ENCODE data around the gene GPR78. TPM values are rescaled to one million over a fixed set of nuclear protein-coding genes. Genes with fewer than 3 reads are reported as not detected.

The GPR78 gene
- polyA plus RNA-seq, 3 donors: not detected

DNA sequence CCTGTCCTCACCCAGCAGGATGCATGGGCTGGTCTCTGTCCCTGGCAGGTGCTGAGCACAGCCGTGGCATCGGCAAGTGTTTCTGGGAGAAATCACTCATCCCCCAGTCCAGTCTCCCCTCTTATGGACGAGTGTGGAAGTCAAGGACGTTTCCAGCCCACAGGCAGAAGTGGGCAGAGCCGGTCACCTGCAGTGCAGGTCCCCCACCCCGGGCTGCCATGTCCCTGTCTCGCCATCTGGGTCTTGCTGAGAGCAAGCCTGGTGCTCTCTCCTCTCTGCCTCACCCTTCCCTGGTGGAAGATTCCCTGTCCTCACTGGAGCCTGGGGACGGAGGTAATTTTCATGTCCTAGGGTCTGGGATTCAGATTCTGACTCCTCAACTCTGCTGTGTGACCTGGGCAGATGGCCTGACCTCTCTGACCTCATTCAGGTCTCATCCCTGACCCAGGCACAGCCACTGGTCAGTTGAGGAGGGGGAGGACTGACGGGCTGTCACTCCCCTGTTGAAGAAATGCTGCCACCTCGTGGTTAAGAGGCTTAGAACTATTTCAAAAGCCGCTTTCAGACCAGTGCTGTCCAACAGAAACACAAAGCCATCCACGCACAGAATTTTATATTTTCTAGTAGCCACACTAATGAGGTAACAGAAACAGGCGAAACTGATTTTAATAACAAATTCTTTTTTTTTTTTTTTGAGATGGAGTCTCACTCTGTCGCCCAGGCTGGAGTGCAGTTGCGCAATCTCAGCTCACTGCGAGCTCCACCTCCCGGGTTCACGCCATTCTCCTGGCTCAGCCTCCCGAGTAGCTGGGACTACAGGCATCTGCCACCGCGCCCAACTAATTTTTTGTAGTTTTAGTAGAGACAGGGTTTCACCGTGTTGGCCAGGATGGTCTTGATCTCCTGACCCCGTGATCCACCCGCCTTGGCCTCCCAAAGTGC lies 14.2 kb downstream of the GPR78 start:
- Histone ChIP-seq H3K79me2 (ENCODE audit: insufficient read depth, low read length) (no peaks in the 10 kb centered on the region), H3K36me3 (replicated peaks in 1 of 2; ENCODE audit: control insufficient read depth in 1 of 2, insufficient read depth in 2 of 2, low read length in 2 of 2) (no peaks in the 10 kb centered on the region), H3K4me1 (ENCODE audit: control insufficient read depth in 1 of 2, insufficient read depth in 2 of 2, low read length in 2 of 2) (no peaks in the 10 kb centered on the region), H3K9me3 (replicated peaks in 1 of 2; ENCODE audit: control insufficient read depth in 1 of 2, insufficient read depth in 1 of 2, low read length in 2 of 2) (no peaks in the 10 kb centered on the region), H4K20me1 (ENCODE audit: insufficient read depth, low read length) (no peaks in the 10 kb centered on the region), H2AFZ (ENCODE audit: insufficient read depth, low read depth, low read length, poor library complexity, severe bottlenecking) (no peak overlapping the region), H3K9ac (ENCODE audit: insufficient read depth, low read length, poor library complexity, severe bottlenecking) (no peak overlapping the region), H3K27me3 (ENCODE audit: control insufficient read depth in 2 of 2, insufficient read depth in 2 of 2, low read length in 2 of 2) (peaks cover 2 to 29% of the 10 kb centered on the region in 2 donors), H3K4me2 (replicated peaks; ENCODE audit: extremely low read depth, low read length, poor library complexity, severe bottlenecking) (no peak overlapping the region), H3K4me3 (replicated peaks in 1 of 3; ENCODE audit: low read depth in 2 of 3, low read length in 3 of 3) (no peak overlapping the region), H3K27ac (ENCODE audit: low read depth in 1 of 2, low read length in 2 of 2) (no peak overlapping the region)
- DNase-seq: no peak
- 70% methylated on average over 11 of the region's 24 CpGs for WGBS (ENCODE audit: insufficient coverage)
- Mint-ChIP-seq H3K27me3 (ENCODE audit: low read depth in 3 of 3) (peaks cover 28 to 45% (median 36%) of the 10 kb centered on the region in 3 donors), H3K36me3 (no peaks in the 10 kb centered on the region), H3K4me1 (no peaks in the 10 kb centered on the region), H3K9me3 (peaks cover 0 to 5% (median 0%) of the 10 kb centered on the region in 7 donors), H3K27ac (no peak overlapping the region), H3K4me3 (peak overlapping the region in 1 of 2 donors; percentile 72)
- intact Hi-C loops (cut with micrococcal nuclease): no loop called here
- TF ChIP-seq, protein P1, sequence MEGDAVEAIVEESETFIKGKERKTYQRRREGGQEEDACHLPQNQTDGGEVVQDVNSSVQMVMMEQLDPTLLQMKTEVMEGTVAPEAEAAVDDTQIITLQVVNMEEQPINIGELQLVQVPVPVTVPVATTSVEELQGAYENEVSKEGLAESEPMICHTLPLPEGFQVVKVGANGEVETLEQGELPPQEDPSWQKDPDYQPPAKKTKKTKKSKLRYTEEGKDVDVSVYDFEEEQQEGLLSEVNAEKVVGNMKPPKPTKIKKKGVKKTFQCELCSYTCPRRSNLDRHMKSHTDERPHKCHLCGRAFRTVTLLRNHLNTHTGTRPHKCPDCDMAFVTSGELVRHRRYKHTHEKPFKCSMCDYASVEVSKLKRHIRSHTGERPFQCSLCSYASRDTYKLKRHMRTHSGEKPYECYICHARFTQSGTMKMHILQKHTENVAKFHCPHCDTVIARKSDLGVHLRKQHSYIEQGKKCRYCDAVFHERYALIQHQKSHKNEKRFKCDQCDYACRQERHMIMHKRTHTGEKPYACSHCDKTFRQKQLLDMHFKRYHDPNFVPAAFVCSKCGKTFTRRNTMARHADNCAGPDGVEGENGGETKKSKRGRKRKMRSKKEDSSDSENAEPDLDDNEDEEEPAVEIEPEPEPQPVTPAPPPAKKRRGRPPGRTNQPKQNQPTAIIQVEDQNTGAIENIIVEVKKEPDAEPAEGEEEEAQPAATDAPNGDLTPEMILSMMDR (IDR thresholded peaks at IDR 0.05): peak; percentile 41

DNA sequence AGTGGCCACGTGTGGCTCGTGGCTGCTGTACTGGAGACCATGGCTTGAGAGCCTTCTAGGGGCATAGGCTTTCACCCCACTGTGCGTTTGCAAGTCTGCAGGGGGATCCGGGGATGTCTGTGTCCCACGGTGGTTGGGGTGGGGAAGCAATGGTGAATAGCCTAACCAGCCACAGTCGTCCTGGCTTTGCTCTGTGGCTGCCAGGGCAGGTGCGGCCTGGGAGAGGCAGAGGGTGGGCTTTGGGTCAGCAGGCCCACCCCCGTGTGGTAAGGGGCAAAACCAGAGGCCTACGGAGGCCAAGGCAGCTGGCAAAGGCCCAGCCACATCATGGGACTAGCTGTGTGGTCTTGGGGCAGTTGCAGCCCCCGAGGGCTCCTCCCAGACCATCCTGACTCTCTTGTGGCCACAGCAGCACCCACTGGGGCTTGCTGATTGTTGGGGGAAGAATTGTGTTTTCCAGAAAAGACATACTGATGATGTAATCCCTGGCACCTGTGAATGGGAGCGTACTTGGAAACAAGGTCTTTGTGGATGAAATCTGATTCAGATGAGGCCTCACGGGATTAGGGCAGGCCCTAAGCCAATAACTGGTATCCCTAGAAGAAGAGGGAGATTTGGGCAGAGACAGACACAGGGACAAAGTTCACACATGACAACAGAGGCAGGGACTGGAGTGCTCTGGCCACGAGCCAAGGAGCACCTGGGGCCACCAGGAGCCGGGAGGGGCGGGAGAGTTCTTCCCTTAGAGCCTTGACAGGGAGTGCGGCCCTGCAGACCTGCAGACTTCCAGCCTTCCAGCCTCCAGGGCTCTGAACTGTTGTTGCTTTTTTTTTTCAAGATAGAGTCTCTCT lies 15.3 kb downstream of the GPR78 start:
- DNase-seq: no peak
- H2AFZ ChIP-seq (ENCODE audit: insufficient read depth, low read depth, low read length, poor library complexity, severe bottlenecking): no peak overlapping the region
- H4K20me1 ChIP-seq (ENCODE audit: insufficient read depth, low read length): no peaks in the 10 kb centered on the region
- no peaks in the 10 kb centered on the region for H3K4me1 ChIP-seq (ENCODE audit: control insufficient read depth in 1 of 2, insufficient read depth in 2 of 2, low read length in 2 of 2)
- no peak overlapping the region for H3K4me3 Mint-ChIP-seq
- 84% methylated on average over 13 of the region's 16 CpGs for WGBS (ENCODE audit: insufficient coverage)
- TF ChIP-seq, protein P1 (IDR thresholded peaks at IDR 0.05): no peak
- H3K4me2 ChIP-seq (replicated peaks; ENCODE audit: extremely low read depth, low read length, poor library complexity, severe bottlenecking): no peak overlapping the region
- no peak overlapping the region for H3K4me3 ChIP-seq (replicated peaks in 1 of 3; ENCODE audit: low read depth in 2 of 3, low read length in 3 of 3)
- peaks cover 2 to 29% of the 10 kb centered on the region in 2 donors for H3K27me3 ChIP-seq (ENCODE audit: control insufficient read depth in 2 of 2, insufficient read depth in 2 of 2, low read length in 2 of 2)
- peak overlapping the region in 1 of 7 donors; percentile 41 for H3K27ac Mint-ChIP-seq
- H3K9me3 ChIP-seq (replicated peaks in 1 of 2; ENCODE audit: control insufficient read depth in 1 of 2, insufficient read depth in 1 of 2, low read length in 2 of 2): no peaks in the 10 kb centered on the region
- H3K27ac ChIP-seq (ENCODE audit: low read depth in 1 of 2, low read length in 2 of 2): no peak overlapping the region
- H3K9ac ChIP-seq (ENCODE audit: insufficient read depth, low read length, poor library complexity, severe bottlenecking): no peak overlapping the region
- peaks cover 26 to 41% (median 34%) of the 10 kb centered on the region in 3 donors for H3K27me3 Mint-ChIP-seq (ENCODE audit: low read depth in 3 of 3)
- no peaks in the 10 kb centered on the region for H3K36me3 Mint-ChIP-seq
- H3K9me3 Mint-ChIP-seq: peaks cover 0 to 7% (median 0%) of the 10 kb centered on the region in 7 donors
- H3K36me3 ChIP-seq (replicated peaks in 1 of 2; ENCODE audit: control insufficient read depth in 1 of 2, insufficient read depth in 2 of 2, low read length in 2 of 2): no peaks in the 10 kb centered on the region
- H3K79me2 ChIP-seq (ENCODE audit: insufficient read depth, low read length): no peaks in the 10 kb centered on the region
- intact Hi-C loops (cut with micrococcal nuclease): no loop called here
- no peaks in the 10 kb centered on the region for H3K4me1 Mint-ChIP-seq
